Hematopoietic multipotent progenitor cell treated with erythropoietin and hydrocortisone succinate and interleukin-3 and kit ligand, for 4 days (in vitro differentiated cells): Measurements from ENCODE around the gene PNPLA3.

Source experiments
- DNase-seq: peaks from one replicate; pipeline ENCODE4 v3.0.0-alpha.2; 2015

The PNPLA3 gene

DNA sequence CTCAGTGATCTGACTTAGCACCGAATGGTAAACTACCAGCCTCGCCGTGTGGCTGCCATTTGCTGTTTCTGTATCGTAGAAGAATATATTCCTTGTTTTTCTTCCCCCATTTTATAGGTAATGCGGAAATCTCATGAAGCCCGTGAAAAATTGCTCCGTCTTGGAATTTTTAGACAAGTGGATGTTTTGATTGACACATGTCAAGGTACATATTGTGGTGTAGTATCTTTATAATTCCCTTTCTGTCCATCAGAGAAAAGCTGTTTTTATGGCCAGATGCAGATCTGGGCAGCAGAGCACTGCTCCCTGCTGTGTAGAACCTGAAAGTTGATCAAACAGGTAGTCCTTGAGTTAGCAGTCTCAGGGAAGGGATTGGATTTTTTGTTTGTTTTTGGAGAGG is 45.0 kb downstream of the PNPLA3 start:
- no peak for DNase-seq

DNA sequence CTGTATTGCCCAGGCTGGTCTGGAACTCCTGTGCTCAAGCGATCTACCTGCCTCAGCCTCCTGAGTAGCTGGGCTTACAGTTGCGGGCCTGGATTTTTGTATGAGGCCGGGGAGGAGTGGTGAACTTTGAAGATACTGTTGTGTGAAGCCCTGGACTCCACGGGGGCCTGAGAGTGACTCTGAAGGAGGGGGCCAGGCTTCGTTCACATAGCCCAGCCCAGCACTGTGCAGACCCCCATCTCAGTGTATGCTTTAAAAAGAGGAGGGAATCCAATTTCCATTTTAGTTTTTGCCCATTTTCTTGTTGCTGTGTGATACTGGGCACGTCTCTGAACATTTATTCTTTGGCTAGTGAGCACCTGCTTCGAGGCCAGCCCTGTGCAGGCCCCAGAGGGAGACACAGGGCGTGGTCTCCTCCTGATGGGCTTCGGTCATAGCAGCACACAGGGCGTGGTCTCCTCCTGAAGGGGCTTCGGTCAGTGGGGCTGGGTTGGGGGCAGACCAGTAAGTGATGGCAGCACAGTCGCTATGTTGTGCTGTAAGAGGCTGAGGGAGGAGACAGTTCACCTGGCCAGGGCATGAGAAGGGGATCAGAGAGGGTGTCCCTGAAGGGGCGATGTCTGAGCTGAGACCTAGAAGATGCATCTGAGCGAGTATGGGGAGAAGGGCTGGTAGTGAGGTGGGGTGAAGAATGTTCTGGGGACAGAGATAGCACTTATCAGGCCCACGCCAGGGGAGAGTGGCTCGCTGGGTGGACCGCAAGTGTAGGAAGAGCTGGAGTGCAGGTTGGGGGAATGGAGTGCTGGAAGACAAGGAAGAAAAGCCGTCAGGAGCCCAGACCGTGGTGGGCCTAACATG is 45.6 kb downstream of the PNPLA3 start:
- DNase-seq, result peak; percentile 87

DNA sequence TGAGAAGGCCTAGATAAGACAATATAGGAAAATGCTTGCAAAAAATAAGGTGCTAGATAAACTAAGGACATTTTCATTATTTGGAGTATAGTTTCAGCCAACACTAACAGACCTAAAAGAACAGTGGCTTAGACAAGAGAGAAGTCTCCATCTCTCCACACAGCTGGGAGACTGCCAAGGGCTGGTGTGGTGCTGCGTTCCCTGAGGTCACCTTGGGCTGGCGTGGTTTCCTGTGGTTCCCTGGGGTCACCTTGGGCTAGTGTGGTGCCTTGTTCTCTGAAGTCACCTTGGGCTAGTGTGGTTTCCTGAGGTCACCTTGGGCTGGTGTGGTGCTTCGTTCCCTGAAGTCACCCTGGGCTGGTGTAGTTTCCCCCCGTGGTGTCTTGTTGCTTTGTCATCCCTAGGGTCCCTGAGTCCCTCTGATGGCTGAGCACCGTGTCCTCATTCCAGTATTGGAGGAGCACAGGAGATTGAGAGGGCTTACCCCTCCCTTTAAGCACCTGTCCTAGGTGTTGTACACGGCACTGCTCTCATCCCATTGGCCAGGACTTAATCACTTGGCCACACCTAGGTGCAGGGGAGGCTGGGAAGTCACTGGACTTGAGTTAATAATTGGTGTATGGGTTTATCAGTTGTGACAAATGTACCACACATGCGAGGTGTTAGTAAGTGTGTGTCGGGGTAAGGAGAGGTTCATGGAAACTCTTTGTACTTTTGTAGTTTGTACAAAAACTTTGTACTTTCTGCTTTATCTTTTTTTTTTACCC is 46.6 kb downstream of the PNPLA3 start:
- DNase-seq, result peak; percentile 59

DNA sequence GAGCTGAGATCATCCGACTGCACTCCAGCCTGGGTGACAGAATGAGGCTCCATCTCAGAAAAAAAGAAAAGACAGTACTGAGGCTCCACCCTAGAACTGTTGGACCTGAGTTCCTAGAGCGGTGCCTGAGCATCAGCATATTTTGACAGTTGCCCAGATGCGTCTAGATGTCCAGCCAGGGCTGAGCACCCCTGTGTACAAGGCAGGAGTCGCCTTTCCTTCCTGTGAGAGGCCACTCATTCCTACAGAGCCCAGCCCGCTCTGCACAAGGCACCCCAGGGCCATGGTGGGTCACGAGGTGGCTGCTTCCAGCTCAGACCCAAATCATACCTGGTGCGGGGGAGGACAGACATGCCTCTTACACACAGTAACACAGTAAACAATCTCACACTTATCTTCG is 47.5 kb downstream of the PNPLA3 start:
- DNase-seq, result no peak

DNA sequence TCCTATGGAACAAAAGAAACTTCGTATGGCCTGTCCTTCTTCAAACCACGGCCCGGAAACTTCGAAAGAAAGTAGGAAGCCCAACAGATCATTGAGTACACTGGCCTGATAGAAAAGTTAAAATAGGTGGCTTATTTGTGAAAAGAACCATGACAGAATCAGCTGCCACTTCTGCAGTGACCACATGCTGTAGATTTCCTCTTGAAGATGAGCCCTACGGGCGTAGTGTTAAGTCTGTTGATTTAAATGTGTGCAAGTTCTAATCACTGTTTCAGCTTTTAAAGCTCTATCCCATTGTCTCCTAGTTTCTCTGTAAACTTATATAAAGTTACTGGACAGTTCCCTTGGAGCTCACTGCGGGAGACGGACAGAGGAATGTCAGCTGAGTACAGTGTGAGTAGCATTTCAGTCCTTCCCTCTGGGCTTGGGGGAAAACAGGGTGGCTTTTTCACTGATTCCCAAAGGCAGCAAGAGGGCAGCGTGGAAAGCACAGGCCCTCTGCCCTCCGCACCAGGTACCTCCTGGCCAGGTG is 49.4 kb downstream of the PNPLA3 start:
- DNase-seq, result no peak

DNA sequence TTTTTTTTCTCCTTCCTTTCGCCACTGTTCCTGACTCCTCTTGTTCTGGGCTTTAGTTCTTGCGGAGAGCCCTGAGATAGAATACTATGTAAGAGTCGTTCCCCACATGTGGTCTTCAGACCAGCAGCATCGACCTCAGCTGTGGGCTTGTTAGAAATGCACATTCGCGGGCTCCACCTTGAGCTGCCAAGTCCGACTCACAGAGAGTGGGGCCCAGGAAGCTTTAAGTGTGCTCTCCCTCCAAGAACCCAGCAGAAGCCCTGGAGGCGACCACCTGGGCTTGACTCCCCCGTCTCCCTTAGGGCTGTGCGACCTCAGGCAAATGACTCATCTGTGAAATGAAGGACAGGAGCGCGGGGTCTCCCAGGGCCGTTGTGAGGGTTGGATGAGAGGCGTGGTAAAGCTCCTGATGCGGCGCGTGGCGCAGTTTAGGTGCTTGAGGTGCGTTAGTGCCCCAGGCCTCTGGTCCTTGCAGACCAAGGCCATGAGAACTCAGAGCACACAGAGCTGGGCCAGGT is 50.5 kb downstream of the PNPLA3 start:
- DNase-seq, result no peak

DNA sequence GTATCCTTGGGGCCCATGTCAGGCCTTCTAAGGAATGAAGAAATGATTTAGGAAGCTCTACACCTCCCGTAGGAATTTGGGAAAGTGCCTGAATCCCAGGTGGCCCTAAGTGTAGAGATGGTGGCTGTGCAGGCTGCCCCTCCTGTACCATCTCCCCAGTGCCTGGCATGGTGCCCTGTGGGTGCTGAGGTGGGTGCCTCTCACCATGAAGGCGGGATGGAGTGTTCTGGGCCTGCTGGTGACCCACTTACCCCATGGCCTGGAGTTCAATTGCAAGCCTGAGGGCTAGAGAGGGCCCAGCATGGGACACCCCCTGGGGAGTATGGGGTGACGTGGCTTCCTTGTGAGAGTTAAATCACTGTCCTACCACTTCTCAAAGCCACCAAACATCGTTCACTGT is 51.4 kb downstream of the PNPLA3 start:
- no peak for DNase-seq

DNA sequence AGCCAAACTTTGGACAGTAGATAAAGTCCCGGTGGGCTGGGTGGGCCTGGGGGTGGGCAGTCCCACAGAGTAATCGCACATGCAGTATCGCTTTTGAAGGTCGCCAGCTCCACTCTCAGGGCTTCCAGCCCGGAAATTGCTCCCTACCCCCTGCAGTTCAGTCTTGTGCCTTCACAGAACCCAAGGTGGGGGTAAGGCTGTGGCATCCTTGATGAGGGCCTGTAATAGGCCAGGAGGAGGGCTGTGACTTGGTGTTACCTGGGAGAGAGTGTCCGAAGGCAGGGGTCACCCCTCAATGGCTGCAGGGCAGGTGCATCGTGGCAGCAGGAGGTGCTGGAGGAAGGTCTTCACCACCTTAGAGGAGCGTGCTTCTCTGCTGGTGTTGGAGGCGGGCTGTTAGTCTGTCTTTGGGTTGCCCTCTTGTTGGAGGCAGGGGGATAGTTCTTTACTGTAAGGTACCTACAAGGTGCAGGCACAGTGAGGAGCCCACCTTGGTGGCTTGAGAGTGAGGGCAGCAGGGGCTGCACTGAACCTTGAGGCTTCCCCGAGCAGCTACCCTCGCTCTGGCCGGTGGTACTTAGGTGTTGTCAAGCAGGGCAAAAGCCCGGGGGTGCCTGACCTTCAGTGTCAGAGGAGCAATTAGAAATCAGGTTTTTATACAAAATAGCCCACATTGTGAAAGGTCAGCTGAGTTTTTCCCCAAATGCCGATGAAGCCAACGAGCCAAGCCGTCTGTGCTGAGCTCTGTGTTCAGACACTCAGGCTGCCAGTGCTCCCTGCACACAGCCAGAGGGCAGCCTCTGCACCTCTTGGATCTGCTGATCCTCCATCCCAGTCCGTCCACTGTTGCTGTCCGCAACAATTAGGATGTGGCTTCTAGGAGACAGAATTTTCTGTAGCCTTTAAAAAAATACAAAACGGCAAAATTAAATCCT is 53.5 kb downstream of the PNPLA3 start:
- DNase-seq, result no peak

DNA sequence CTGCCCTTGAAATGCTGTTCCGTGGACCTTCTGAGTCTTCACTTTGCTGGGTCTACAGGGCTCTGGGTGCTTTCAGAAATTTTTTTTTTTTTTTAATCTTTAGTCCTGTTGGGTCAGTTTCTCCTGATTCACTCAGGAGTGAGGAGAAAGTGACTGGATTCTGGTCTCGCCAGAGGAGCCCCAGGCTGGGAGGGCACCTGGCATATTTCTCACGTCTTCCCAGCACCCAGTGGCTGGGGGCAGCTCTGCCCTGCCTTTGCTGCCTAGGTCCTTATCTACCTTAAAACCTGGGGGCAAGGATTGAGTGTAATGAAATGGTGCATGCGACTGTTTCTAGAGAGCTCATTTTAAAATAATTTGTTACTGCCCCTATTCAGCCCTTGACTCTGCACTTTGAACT is 55.0 kb downstream of the PNPLA3 start:
- DNase-seq, result no peak

DNA sequence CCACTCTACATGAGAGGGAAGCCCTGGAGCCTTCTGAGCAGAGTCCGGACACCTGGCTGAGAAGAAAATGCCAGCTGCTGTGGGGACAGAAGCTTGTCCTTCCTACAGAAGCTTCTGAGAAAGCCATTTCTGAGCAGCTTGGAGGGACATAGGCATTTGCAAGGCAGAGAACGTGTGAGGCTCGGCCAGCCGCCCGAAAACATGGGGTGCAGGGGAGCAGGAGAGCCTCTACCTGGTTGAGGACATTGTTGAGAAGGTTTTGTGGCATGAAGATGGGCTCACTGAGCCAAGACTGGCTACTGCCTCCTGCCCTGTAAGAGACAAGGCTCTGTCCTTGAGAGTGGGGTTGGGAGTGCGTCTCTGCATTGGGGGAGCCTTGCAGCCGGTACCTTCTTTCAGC is 57.0 kb downstream of the PNPLA3 start:
- DNase-seq, result no peak

DNA sequence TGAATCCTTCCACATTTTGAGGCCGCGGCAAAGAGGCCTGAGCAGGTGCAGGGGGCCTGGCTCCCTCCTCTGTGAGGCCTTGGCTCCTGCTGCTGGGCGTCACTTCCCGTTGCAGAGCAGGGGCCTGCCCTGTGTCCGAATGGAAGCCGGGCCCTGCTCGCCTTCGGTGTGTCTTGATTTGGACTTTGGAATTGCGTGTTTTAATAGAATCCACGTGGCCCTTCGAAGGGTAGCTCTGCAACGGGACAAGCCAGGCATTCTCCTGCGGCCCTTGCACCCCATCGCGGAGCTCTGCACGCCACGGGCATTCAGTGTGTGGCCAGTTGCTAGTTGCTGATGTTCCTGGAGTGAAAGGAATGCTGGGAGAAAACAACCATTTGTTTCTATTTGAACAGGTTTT is 57.4 kb downstream of the PNPLA3 start:
- no peak for DNase-seq

DNA sequence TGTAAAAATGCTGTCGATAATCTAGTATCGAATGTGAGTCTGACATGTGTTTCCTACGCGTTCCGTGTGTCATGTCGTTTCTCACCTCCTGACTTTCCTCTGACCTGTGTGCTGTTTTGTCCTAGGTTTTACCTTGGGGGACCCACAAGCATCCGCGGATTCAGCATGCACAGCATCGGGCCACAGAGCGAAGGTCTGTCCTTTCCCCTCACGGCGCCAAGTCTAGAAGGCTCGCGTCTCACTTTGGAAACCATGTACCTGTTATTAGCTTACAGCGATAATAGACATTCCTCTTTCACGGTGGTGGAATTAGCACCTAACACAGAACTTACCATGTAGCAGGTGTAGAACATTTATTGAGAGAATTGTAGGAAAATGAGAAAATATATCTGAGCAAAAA is 60.2 kb downstream of the PNPLA3 start:
- DNase-seq, result no peak

DNA sequence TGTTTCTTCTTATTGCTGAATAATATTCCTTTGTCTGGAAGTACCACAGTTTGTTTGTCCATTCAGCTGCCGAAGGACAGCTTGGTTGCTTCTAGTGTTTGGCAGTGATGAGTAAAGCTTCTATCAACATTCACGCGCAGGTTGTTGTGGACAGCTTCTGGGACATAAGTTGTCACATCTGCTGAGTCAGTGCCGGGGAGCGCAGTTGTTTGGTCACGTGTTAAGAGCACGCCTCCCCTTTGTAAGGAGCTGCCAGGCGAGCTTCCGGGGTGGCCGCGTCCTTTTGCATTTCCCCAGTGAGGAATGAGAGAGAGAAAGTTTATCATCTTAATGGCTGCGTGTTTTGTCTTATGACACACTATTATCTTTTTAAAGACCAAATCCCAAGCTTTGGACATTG is 61.9 kb downstream of the PNPLA3 start:
- DNase-seq, result no peak

DNA sequence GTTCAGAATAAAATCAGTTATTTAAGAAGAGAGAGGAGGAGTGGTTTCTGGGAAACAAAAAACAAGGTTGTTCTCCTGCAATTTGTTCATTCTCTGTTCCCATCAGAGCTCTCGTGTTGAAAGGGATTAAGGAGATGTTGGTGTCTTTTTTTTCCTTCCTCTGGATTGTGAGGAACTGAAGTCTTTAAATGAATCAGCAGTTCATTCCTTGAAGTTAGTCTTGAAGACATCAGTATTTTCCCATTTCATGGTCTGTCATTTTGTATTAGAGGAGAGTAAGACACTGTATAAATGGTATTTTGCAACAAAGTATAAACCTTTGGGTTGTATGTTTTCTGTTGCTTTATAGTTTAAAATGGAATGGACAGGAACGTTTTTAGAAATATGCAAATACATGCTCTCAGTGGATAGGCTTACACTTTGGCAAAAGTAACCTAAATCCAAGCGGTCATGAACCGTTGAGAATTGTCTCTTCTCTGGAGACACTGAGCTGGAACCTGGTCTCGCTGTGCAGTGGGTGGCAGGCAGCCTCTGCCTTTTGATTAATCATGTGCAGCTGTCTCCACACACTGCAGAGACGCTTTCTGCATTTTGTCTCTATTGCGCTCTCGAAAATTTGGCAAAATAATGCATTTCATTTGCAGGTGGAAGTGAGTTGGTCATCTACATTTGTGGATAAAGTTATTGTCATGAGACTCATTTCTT is 64.7 kb downstream of the PNPLA3 start:
- no peak for DNase-seq

DNA sequence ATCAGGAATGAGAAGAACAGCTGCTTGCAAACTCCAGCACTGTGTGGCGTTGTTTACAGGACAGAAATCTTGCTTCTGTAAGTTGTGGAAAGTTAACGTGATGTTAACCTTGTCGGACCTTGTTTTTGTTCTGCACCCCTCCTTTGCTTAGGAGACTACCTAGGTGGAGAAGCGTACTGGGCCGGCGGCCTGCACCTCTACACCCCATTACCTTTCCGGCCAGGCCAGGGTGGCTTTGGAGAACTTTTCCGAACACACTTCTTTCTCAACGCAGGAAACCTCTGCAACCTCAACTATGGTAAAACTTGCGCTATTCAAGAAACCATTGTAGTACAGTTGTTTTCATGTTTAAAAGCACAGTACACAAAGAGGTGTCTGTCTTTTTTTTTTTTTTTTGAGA is 65.4 kb downstream of the PNPLA3 start:
- DNase-seq, result no peak

DNA sequence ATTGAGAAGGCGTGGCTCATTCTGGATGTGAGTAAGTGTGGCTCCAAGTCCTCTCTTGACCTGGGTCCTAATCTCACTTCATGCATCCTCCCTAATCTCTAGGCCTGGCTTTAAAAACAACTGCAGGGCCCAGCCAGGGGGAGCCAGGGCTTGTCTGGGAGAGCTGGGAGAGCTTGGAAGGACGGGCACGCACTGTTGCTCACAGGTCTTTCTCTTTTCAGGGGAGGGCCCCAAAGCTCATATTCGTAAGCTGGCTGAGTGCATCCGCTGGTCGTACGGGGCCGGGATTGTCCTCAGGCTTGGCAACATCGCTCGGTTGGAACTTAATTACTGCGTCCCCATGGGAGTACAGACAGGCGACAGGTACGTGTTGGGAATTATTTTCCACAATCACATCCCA is 66.4 kb downstream of the PNPLA3 start:
- no peak for DNase-seq

DNA sequence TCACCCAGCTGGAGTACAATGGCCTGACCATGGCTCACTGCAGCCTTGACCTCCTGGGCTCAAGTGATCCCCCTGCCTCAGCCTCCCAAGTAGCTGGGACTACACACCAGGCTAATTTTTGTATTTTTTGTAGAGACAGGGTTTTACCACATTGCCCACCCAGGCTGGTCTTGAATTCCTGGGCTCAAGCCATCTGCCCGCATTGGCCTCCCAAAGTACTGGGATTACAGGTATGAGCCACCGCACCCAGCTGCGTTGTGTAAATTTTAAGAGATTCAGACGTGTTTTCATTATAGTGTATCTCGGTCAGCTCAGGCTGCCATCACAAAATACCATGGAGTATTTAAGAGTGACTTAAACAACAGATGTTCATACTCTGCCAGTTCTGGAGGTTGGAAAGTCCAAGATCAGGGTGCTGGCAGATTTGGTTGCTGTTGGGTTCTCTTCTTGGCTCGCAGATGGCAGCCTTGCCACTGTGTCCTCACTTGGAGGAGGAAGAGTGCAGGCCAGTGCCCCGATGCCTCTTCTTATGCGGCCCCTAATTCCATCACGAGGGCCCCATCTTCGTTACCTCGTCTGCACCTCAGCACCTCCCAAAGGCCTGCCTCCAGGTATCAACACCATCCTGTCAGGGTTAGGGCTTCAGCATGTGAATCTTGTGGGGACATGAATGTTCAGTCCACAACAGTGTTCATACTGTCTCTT is 67.9 kb downstream of the PNPLA3 start:
- no peak for DNase-seq

DNA sequence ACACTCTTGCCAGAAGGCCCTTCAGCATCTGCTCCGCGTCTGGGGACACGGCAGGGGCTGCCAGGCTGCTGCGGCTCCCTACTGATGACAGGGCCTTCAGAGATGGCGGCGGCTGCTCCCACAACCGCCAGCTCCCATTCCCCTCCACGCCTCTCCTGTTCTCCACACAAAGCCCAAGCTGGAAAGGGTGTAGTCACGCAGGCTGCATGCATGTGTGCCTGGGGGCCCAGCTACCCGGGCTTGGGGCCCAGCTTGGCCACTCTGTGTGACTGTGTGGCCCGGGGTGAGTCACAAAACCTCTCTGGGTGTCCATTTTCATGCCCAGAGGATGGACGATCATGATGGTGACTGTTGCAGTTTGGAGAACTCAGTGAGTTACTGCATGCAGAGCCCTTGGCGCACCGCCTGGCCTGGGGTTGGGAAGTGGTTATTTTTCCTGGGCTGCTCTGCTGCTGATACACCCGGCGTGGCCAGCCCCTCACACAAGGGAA is 68.8 kb downstream of the PNPLA3 start:
- DNase-seq, result peak; percentile 49

DNA sequence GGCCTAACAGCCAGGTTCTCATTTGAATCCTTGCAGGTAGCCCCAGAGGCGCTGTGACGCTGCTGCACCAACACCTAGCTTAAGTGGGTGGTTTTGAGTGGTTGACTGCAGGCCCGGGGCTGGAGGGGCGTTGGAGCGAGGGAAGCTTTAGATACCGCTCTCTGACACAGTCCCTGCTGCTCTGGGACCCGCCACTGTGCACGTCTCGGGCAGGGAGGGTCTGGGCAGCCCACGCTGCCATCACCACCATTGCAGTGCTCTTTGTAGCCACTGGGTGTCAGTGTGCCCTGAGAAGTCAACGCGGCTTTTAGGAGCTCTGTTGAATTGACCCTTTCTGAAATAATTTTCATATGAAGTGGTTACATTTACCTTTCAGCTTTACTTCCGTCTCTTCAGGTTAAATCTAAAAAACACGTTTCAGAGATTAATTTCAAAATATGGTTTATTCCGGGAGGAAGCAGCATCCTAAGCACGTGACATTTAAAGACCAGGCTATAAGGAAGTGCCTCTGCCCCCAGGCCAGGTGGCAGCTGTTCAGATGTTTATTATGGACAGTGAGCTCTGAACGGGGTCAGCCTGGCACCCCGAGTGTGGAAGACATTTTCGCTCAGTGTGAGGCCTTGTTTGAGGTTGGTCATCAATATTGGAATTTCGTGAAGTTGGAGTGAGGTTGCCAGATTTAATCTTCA is 69.6 kb downstream of the PNPLA3 start:
- peak; percentile 82 for DNase-seq

DNA sequence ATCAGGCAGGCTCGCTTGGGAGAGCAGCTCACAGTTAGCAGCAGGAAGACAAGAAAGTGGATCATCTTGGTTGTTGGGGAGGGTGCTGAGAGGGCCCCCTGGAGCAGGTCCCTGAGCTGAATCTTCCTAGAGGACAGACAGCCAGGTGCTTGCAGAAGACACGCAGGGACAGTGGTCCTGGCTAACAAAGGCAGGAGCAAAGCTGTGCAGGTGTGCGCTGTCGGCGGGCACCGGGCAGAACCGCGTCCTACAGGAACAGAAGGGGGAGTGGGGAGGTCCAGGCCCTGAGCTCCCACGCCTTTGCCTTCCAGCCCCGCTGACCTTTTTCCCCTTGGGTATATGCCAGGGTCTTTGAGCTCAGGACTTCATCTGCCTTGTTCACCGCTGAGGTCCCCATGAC is 70.4 kb downstream of the PNPLA3 start:
- no peak for DNase-seq

DNA sequence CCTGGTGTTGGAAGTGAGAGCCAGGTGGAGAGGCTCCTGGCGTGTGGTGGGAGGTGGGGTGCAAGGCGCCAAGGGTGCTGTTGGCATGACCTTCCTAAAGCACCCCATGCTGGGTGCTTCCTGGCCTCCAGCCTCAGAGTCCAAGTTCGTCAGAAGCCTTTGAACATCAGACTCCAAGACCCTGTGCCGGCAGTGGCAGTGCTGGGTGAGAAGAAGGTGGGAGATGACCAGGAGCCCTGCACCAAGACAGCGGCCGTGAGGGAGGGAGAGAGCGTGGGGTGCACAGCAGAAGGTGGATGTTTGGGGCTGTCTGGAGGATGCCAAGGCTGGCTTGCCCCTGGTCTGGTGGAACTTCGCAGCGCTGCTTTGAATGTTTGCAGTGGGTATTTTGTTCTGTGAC is 70.8 kb downstream of the PNPLA3 start:
- DNase-seq, result no peak
